ENCODE measurements around the gene CDH8.

DNA sequence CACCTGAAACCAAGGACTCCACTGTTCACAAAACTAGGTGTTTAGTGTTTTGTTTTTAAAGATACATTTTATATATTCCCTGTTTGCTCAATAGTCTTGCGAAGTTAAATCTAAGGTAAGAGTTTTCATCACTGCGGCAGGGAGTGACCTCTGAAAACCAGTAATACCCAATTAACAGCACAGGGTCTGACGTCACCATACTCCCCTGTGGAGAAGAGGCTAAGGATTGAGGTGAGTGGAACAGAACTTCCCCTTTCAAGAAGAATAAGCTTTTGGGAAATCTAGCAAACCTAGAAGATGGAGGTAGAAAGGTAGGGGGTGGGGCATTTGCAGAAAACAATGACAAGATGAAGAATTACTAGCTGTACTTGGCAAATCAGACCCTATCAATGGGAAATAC lies 120.7 kb downstream of the CDH8 start:
- TF ChIP-seq EZH2 (IDR thresholded peaks at IDR 0.05; ENCODE audit: low read length, missing control alignments) (no peak), CTCF (conservative IDR thresholded peaks at IDR 0.05 in 1 of 2, IDR thresholded peaks at IDR 0.05 in 1 of 2; ENCODE audit: low read depth in 1 of 2, low read length in 2 of 2) (no peak)
